Brain pericyte (primary cell): Measurements from ENCODE around the gene KCNK3.

Source experiments
- DNase-seq: peaks from one replicate; pipeline ENCODE4 v3.0.0-alpha.2; 2012; ENCODE audit warnings: low read depth, low spot score

KCNK3 gene

DNA sequence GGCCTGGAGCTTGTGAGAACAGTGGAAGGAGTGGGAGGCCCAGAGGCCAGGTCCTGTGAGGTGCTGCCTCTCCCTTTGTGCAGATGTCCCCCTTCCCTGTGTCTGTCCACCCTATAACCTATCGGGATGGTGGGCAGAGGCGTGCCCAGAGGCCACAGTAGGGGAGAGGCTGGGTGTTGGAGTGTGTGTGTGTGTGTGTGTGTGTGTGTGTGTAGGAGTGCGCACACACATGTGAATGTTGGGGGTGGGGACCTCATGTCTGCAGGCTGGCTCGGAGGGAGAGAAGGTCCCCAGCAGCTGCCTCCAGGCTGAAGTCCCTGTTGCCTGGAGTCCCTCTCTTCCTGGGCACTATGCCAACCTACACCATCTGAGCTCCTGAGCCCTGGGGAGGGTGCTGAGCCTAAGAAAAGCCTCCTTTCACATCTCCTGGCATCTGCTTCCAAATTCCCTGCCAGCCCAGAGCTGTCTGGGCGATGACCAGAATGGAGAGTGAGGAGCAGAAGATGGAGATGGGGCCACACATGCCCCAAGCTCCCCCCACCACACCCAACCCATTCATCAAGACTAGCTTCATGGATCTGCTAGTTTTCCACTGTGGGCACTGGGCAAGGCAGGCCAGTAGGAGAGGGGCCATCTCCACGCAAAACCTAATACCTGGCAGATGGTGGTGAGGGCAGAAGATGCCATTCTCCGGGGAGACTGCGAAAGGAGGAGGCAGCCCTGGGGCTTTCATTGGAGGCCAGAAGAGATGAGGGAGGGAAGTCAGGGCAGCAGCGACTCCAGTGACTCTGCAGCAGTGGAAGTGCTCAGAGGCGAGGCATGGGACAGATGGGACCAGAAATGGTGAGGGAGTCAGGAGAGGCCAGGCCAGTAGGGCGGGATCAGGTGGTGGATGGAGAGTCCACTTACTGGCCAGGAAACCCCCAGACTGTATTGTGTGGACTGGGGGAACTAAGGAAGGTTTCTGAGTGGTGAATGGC is 20.3 kb downstream of the KCNK3 start:
- DNase-seq, result no peak

DNA sequence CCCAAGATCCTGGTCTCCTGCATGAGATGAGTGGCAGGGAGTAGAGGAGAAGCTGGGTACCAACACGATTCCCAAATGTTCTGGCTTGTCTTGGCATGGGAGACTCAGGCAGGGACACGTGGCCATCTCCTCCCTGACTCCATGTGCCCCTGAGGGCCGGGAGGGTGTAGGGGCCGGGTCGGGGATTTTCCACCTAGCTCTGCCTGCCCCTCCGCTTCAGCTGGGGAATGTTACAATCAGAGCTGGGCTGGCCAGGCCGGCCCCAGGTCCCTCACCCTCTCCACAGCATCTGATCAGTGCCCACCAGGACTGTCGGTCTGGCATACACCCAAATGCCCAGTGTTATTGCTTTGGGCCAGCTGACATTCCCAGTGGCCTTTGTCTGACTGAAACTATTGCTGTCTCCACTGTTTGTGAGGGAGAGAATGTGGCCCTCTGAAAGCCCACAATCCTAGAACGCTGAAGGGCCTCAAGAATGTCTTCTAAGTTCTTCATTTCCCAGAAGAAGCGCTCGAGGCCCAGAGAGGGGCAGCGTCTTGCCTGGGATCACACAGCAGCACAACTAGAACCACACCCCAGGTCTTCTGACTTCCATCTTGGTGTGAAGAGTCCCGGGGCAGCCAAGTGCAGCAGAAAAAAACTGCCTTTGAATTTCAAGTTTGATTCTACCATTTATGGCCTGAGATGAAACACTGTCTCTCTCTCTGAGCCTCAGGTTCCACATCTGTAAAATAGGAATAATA is 23.2 kb downstream of the KCNK3 start:
- DNase-seq, result no peak

DNA sequence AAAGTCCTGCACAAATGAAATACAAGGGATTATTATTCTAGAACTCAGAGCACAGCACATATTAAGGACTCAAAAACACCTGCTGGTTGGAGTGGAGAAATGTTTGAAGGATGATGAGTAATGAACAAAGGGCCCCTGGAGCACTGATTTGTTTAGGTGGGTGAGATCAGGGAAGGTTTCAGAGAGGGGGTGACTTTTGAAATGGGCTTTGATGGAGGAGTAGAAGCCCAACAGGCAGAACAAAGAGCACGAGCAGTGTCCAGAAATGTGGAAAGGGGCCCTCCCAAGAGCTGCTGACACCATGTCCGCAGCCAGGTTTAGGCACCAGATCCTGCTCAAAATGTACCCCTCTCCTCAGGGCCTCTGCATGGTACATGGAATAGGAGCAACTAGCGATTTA is 23.8 kb downstream of the KCNK3 start:
- DNase-seq, result no peak

DNA sequence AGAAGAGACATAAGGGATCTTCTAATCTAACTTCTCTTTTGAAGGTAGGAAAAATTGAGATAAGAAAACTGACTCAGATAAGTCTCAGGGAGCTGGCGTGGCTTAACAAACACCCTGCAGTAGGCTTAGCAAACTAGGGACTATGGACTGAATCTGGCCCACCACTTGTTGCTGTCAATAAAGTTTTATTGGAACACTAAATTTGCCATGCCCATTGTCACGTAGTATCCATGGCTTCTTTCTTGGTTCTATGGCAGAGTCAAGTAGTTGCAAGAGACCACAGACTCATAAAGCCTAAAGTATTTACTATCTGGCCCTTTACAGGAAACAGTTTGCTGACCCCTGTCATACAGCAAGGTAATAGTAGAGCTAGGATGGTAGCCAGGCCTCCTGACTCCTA is 24.2 kb downstream of the KCNK3 start:
- DNase-seq, result no peak

DNA sequence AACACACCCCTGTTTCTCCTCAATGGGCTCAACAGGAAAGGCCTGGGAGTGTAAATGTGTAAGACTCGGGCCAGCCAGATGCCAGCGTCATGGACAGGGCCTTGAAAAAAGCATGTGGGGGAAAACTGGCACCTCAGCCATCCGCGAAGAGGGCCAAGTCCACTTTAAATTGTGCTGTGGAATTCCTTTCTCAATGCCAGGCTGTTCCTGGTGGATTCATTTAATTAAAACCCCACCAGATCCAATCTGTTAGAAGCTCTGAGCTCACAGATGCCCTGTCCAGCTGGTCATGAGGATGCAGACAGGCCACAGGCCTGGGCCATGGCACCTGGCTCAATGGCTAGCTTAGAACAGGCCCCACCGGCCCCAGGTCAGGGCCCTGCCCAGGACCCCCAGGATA is 24.8 kb downstream of the KCNK3 start:
- DNase-seq, result no peak

DNA sequence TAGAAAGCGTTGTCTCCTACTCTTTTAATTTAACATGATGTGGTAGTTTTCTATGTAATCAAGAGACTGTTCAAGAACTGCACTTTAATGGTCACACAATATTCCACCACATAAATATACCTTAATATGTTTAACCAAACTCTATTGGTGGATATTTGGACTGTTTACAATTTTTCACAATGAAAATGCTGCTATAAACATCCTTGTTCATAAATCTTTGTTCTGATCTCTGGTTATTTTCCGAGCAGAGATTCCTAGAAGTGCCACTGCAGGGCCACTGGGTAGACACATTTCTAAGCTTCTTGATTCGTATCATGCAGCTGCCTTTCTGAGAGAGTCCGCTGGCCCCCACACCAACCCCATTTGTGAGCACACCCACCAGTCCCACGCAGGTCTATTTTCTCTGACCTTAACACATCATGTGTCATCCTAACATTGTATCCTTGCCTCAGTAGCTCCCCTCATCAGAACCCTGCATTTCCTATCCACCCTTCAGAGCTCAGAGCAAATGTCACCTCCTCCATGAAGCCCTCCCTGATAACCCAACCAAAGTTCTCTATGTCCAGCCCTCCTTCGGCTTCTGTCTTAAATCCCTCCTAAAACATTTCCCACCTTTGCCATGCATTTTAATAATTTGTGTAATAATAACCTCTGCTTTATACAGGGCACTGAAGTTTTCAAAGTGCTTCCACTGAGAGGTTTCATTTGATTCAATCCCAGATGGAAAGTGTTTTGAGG is 26.6 kb downstream of the KCNK3 start:
- DNase-seq, result no peak

DNA sequence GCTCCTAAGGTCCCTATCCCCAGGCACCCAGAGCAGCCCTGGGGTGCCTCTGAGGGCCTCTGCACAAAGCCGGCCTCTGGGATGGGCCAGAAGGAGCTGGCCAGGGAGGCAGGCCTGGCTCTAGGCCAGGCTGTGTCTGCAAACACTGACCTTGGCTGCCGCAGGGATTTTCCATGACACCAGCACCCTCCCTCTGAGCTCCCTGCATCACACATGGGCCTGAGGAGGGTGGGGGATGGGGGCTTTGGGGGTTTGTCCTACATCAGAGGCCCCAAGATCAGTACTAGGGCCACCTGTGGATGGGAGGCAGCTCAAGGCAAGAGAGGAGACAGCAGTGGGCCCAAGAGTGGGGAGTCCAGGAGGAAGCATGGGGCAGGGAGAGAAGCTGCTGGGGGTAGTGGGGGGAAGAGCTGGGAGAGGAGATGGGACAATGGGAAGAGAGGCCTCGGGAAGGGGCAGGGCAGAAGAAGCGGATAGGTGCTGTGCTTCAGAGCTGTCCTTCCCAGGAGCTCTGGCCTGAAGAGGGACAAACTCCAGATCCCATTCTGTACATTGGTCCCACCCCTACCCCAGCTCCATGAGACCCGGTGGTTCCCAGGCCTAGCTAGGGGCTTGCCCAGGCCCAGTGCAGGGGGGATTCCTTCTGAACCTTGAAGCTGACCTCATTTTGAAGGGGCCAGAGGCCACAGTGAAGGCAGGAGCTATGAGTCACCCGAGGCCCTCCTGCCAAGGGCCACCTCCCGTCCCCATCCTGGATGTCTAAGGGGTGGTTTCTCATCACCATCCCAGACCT is 28.0 kb downstream of the KCNK3 start:
- peak; percentile 51 for DNase-seq

DNA sequence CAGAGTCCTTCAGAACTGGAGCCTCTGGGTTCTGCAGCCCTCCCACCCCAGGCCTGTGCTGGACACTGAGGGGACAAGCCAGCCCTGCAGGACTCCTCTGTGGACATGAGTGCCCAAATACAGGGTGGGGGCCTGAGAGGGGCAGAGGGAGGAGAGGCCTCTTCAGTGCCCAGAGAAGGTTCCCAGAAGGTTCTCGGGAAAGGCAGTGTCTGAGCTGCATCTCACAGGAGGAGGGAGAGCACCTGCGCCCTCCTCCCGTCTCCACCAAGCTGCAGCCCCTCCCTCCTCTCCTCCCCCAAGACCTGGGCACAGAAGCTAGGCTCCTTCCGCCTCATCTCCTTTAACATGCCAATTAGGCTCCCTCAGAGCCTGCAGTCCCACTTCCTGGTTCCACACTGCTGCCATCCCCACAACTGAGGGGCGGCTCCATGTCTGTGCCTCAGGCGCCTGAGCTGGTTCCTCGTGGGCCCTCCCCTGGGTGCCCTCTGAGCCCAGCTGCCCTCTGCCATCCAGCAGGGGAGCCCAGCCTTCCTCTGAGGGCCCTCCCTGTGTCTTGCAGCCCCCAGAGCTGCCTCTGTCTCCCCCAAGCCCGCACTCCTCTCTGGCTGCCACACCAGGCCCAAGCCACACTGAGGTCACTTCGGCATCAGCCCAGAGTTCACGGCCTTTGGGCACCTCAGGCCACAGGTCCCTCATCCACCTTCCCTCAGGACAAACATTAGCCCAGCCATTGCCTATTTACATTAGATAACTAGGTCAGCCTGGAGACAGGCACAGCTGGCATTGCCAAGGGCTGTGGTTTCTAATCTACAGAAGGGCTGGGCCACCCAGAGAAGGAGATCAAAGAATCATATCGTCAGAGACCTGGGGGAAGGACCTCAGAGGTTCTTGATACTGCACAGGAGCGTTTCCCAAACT is 28.9 kb downstream of the KCNK3 start:
- DNase-seq, result no peak

DNA sequence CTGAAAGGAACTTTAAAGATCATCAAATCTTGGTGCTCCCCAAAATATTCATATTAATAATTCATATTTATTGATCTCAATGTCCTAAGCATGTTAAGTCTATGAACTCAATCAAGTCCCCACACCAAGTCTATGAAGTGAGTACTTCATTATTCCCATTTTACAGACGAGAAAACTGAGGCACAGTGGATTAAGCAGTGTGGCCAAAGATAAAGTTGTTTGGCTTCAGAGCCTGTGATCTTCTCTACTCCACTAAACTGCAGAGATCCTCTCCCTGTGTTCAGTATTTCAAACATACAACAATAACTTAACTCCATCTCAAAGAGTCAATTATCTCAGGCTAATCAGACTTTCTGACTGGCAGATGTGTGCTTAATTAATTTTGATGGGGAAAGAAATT is 29.8 kb downstream of the KCNK3 start:
- DNase-seq, result no peak

DNA sequence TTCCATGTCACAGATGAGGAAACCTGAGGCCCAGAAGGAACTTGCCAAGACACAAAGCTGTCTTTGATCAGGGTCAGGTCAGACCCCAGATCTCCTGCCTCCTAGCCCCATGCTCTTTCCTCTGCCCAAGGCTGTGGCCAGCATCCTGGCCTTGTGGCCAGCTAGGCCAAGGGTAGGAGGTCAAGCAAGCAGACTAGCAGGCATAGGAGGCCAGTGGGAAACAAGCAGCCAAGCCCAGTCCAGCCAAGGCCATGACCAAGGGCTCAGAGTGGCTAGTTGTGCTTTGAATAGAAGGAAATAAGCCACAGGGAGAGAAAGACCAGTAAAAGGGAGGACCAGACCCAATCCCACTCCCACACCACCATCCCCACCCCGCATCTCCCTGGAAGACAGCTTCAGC is 30.4 kb downstream of the KCNK3 start:
- no peak for DNase-seq

DNA sequence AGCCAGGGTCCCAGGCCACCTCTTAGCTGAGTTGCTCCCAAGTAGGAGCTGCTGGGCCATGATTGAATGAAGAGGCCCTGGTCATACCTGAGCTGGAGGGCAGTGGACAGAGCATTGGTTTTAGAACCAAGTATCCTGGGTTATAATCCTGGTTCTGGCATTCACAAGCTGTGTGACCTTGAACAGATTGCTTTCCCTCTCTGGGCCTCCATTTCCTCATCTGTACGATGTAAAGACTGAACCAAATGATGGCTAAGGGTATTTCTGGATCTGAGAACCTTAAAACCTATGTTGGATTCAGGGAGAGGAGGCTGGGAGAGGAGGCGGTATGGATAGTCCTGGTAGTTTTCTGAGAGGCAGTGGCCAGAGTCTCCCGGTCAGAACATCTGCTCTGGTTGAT is 31.0 kb downstream of the KCNK3 start:
- no peak for DNase-seq

DNA sequence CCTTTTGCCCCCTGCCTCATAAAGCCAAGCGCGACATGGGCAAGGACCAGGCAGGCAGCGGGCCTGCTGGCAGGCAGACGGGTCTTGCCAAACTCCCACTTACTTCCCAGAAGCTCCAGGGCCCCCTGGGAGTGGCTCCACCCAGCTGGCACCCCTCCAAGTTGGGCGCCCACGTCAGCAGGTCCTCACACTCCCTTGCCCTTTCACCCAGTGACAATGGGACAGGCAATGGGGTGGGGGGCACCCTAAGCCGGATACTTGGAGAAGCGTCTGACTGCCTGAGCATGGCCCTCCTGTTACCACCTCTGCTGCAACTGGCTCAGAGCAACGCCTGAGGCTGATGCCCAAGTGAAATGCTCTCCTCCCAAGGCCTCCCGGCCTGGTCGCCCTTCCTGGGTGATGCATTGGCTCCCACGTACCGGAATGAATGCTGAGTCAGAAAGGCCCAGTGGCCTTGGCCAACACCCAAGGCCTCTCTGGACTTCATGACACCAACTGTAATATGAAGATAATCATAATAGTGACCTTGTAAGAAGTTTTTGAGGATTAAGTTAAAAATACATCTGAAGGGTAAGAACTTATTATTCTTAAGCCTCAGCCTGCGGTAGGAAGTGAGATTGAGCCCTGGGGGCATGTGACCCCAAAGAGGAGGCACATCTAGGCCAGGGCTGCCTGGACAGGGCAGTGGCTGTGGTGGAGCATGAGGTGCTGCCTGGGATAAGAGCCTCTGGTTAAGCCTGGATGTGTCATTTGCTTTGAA is 31.6 kb downstream of the KCNK3 start:
- peak; percentile 72 for DNase-seq

DNA sequence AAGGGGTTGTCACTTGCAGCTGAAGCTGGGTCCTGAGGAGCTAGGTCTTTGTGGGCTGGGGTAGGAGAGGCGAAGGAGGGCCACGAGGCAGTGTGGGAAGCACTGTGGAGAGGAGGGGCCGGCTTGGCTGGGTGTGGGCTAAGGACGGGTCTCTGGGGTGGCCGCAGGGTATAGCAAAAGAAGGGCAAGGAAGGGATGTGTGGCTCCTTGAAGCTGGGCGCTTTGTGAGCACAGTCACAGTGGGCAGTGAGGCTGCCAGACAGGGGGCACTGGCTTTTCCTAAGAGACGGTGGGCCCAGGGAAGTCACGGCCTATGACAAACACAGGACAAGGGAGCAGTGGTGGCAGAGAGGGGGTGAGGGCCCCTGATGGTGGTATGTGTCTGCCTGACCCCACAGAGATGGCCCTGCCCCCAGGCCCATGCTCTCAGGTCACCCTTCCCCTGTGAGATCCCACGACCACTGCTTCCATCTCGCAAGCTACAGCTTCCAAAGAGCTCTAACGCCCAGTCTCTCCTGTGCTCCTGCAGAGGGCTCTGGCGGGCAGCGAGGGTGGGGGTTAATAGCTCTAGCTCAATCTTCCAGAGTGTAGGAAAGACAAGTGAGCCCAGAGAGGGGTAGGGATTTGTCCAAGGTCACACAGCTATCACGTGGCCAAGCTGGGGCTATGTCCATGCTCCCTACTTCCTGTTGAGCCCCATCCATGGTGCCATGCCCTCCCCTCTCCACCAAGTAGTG is 32.4 kb downstream of the KCNK3 start:
- DNase-seq, result no peak

DNA sequence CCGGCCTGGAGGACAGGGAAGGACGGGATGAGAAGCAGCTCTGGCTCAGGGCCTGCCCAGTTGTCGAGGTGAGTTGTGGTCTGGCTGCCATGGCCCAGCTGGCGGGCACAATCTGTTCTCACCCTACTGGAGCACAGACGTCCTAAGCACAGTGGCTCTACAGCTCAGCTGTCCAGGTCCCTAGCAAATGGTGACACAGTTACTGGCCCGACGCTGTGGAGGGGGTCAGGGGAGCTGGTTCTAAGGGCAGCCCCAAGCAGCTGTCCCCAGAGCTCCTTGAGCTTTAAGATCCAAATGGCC is 32.9 kb downstream of the KCNK3 start:
- DNase-seq, result no peak

DNA sequence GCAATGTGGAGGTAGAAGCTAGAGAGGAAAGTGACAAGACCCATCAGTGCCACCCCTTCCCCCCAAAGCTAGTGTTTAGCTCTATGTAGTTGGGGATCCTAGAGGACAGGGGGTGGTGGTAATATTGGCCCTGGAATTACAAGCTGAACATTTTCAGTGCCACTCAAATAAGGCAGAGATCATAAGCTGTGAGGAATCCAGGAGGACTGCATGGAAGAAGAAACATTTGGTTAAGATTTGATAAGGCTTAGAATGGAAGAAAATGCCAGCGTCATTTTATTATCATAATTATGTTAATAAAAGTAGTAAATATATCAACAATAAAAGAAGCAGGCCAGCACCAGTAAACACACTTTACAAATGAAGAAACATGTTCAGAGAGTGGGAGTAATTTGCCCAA is 33.7 kb downstream of the KCNK3 start:
- DNase-seq, result no peak

DNA sequence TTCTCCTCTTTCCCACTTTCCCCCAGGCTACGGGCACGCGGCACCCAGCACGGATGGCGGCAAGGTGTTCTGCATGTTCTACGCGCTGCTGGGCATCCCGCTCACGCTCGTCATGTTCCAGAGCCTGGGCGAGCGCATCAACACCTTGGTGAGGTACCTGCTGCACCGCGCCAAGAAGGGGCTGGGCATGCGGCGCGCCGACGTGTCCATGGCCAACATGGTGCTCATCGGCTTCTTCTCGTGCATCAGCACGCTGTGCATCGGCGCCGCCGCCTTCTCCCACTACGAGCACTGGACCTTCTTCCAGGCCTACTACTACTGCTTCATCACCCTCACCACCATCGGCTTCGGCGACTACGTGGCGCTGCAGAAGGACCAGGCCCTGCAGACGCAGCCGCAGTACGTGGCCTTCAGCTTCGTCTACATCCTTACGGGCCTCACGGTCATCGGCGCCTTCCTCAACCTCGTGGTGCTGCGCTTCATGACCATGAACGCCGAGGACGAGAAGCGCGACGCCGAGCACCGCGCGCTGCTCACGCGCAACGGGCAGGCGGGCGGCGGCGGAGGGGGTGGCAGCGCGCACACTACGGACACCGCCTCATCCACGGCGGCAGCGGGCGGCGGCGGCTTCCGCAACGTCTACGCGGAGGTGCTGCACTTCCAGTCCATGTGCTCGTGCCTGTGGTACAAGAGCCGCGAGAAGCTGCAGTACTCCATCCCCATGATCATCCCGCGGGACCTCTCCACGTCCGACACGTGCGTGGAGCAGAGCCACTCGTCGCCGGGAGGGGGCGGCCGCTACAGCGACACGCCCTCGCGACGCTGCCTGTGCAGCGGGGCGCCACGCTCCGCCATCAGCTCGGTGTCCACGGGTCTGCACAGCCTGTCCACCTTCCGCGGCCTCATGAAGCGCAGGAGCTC is 35.4 kb downstream of the KCNK3 start:
- no peak for DNase-seq

DNA sequence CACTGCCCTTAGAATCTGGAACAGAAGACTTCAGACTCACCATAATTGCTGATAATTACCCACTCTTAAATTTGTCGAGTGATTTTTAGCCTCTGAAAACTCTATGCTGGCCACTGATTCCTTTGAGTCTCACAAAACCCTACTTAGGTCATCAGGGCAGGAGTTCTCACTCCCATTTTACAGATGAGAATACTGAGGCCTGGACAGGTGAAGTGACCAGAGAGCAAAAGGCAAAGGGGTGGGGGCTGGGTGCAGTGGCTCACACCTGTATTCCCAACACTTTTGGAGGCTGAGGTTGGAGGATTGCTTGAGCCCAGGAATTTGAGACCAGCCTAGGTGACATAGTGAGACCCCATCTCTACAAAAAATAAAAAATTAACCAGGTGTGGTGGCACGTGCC is 36.8 kb downstream of the KCNK3 start:
- no peak for DNase-seq
